OCI-LY1 (cell line): ENCODE results near the gene CDSN.

Experiments used
- H2AFZ ChIP-seq: fragments of 200-600 bp; sonication (generic), shearing (Covaris generic); 2 replicates; pipeline ENCODE4 v1.6.0; 2014; ENCODE audit warnings: antibody characterized with exemption, mild to moderate bottlenecking, low read length
- H3F3A ChIP-seq: fragments of 200-600 bp; sonication (generic), shearing (Covaris generic); 2 replicates; pipeline ENCODE4 v1.6.0; 2014; ENCODE audit warnings: mild to moderate bottlenecking, antibody characterized with exemption, low read length, moderate library complexity; ENCODE audit not compliant: insufficient read depth
- H3K27ac ChIP-seq: fragments of 200-600 bp; sonication (generic); 2 replicates; pipeline ENCODE4 v1.5.1; 2014; ENCODE audit warnings: low read length, mixed run types, mild to moderate bottlenecking, low read depth; ENCODE audit not compliant: poor library complexity, severe bottlenecking
- H3K27me3 ChIP-seq: fragments of 200-600 bp; sonication (generic); 2 replicates; pipeline ENCODE4 v1.6.0; 2014; ENCODE audit warnings: antibody characterized with exemption, mild to moderate bottlenecking, low read length, moderate library complexity; ENCODE audit not compliant: insufficient read depth
- H3K36me3 ChIP-seq: fragments of 200-600 bp; sonication (generic); 2 replicates; pipeline ENCODE4 v1.6.1; 2014; ENCODE audit warnings: mild to moderate bottlenecking, antibody characterized with exemption, low read length, moderate library complexity, mixed read lengths; ENCODE audit not compliant: insufficient read depth
- H3K4me1 ChIP-seq: fragments of 200-600 bp; sonication (generic); 2 replicates; pipeline ENCODE4 v1.5.1; 2014; ENCODE audit warnings: mild to moderate bottlenecking, low read length, moderate library complexity; ENCODE audit not compliant: insufficient read depth, severe bottlenecking
- H3K4me2 ChIP-seq: fragments of 200-600 bp; sonication (generic), shearing (Covaris generic); 2 replicates; pipeline ENCODE4 v1.6.1; 2014; ENCODE audit warnings: low read length
- H3K4me3 ChIP-seq: fragments of 200-600 bp; sonication (generic); 2 replicates; pipeline ENCODE4 v1.5.1; 2014; ENCODE audit warnings: low read length, low read depth, mild to moderate bottlenecking, mixed read lengths; ENCODE audit not compliant: poor library complexity, severe bottlenecking
- H3K79me2 ChIP-seq: fragments of 200-600 bp; shearing (Covaris generic); 2 replicates; pipeline ENCODE4 v1.6.1; 2016; ENCODE audit warnings: mixed run types, low read length, mixed read lengths; ENCODE audit not compliant: insufficient read depth
- H3K9ac ChIP-seq: fragments of 200-600 bp; sonication (generic), shearing (Covaris generic); 2 replicates; pipeline ENCODE4 v1.6.1; 2014; ENCODE audit warnings: mild to moderate bottlenecking, low read length, mixed read lengths
- H3K9me2 ChIP-seq: fragments of 200-600 bp; sonication (generic), shearing (Covaris generic); 2 replicates; pipeline ENCODE4 v1.6.1; 2014; ENCODE audit warnings: low read depth, mild to moderate bottlenecking, low read length, mixed read lengths
- H3K9me3 ChIP-seq: fragments of 200-600 bp; shearing (Covaris generic); 2 replicates; pipeline ENCODE4 v1.6.1; 2014; ENCODE audit warnings: low read length, mixed read lengths
- H4K20me1 ChIP-seq: fragments of 200-600 bp; sonication (generic), shearing (Covaris generic); 2 replicates; pipeline ENCODE4 v1.6.0; 2016; ENCODE audit warnings: mild to moderate bottlenecking, low read length; ENCODE audit not compliant: insufficient read depth
- EZH2 ChIP-seq: fragments of 200-600 bp; sonication (generic), shearing (Covaris generic); IDR thresholded peaks from 2 replicates; pipeline ENCODE4 v1.8.0; 2017; ENCODE audit warnings: borderline replicate concordance, mixed run types, mild to moderate bottlenecking, antibody characterized with exemption, low read length, moderate library complexity, mixed read lengths
- TF ChIP-seq, protein P1 (sequence below): fragments of 200-600 bp; sonication (generic), shearing (Covaris generic); IDR thresholded peaks from 2 replicates; pipeline ENCODE4 v1.5.1; 2017; ENCODE audit warnings: mild to moderate bottlenecking, antibody characterized with exemption, low read length, moderate library complexity, mixed read lengths

The CDSN gene

DNA sequence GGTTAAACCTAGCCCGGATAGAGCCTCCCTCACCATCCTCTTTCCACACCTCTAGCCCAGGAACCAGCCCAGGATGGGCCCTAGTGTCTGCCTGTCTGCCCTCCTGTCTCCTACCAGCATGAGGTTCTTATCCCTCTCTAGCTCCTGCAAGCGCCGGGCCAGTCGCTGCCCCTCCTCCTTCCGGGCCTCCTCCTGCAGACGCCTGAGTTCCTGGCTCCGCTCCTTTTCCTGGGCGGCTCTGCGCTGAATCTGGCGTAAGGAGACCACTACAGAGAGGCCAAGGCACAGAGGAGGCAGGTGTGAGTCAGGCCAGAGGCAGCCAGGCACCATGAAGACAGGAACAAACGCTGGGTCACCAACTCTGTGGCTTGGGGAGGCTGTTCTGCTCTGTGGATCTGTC lies 22.9 kb upstream of the CDSN start:
- no peak overlapping the region for H3K4me2 ChIP-seq
- peaks cover 32% of the 10 kb centered on the region for H3K36me3 ChIP-seq

DNA sequence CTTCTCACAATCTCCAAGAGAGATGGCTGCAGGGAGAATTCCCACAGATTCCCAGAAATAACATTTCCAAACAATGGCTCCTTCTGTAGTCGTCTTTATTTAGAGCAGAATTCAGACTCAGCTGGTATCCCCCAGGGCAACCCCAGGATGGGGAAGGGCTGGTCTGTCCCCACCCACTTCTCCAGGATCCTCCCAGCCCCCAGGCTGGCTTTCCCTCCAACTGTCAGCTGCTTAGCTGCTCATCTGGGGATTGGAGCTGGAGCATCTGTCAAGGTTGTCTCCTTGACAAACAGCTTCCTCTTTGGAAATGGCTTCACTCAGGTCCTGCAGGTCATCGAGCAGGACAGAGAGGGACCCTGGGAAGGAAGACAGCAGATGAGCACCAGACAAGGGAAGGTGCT lies 22.1 kb upstream of the CDSN start:
- Histone ChIP-seq H4K20me1 (no peaks in the 10 kb centered on the region), H3F3A (no peaks in the 10 kb centered on the region), H3K9me2 (no peaks in the 10 kb centered on the region), H3K36me3 (peaks cover 32% of the 10 kb centered on the region), H2AFZ (no peak overlapping the region), H3K9ac (no peak overlapping the region), H3K9me3 (no peaks in the 10 kb centered on the region), H3K79me2 (no peaks in the 10 kb centered on the region), H3K27ac (no peak overlapping the region), H3K27me3 (no peaks in the 10 kb centered on the region), H3K4me3 (no peak overlapping the region), H3K4me1 (peaks cover 7% of the 10 kb centered on the region), H3K4me2 (no peak overlapping the region)
- TF ChIP-seq, protein P1, sequence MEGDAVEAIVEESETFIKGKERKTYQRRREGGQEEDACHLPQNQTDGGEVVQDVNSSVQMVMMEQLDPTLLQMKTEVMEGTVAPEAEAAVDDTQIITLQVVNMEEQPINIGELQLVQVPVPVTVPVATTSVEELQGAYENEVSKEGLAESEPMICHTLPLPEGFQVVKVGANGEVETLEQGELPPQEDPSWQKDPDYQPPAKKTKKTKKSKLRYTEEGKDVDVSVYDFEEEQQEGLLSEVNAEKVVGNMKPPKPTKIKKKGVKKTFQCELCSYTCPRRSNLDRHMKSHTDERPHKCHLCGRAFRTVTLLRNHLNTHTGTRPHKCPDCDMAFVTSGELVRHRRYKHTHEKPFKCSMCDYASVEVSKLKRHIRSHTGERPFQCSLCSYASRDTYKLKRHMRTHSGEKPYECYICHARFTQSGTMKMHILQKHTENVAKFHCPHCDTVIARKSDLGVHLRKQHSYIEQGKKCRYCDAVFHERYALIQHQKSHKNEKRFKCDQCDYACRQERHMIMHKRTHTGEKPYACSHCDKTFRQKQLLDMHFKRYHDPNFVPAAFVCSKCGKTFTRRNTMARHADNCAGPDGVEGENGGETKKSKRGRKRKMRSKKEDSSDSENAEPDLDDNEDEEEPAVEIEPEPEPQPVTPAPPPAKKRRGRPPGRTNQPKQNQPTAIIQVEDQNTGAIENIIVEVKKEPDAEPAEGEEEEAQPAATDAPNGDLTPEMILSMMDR: no peak
- no peak for TF ChIP-seq EZH2

More for the DNA sequence above, 22.9 kb upstream of the CDSN start:
- H3K27ac ChIP-seq: no peak overlapping the region
- H3K4me1 ChIP-seq: no peaks in the 10 kb centered on the region
- H2AFZ ChIP-seq: no peak overlapping the region
- H3F3A ChIP-seq: no peaks in the 10 kb centered on the region
- no peaks in the 10 kb centered on the region for H3K9me2 ChIP-seq
- TF ChIP-seq, protein P1: no peak
- TF ChIP-seq EZH2: no peak
- H3K9ac ChIP-seq: no peak overlapping the region
- no peaks in the 10 kb centered on the region for H3K27me3 ChIP-seq
- no peak overlapping the region for H3K4me3 ChIP-seq
- H4K20me1 ChIP-seq: no peaks in the 10 kb centered on the region
- H3K79me2 ChIP-seq: no peaks in the 10 kb centered on the region
- H3K9me3 ChIP-seq: no peaks in the 10 kb centered on the region

DNA sequence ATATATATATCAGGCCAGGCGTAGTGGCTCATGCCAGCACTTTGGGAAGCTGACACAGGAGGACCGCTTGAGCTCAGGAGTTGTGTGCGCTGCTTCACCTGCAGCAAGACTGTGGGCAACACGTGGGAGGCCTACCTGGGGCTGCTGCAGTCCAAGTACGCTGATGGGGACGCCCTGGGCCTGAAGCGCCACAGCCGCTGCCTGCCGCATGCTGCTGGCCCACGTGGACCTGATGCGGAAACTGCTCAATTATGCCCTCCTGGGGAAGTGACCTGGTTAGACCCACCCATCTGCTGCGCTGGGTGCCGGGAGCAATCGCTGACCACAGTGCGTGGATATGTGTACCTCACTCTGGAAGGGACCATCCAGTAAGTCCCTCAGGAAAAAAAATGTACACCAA lies 20.4 kb upstream of the CDSN start:
- Histone ChIP-seq H3F3A (no peaks in the 10 kb centered on the region), H2AFZ (no peak overlapping the region), H3K79me2 (no peaks in the 10 kb centered on the region), H3K9me3 (no peaks in the 10 kb centered on the region), H3K9me2 (no peaks in the 10 kb centered on the region), H3K4me1 (peaks cover 7% of the 10 kb centered on the region), H3K27me3 (no peaks in the 10 kb centered on the region), H3K27ac (no peak overlapping the region), H4K20me1 (no peaks in the 10 kb centered on the region), H3K36me3 (peaks cover 26% of the 10 kb centered on the region), H3K4me2 (no peak overlapping the region), H3K4me3 (no peak overlapping the region), H3K9ac (no peak overlapping the region)
- TF ChIP-seq, protein P1: no peak
- no peak for TF ChIP-seq EZH2
